GM04503 (cell line): ENCODE results near the gene FTL.

Experiments
- DNase-seq: peaks from one replicate; pipeline ENCODE4 v3.0.0-alpha.2; 2012; ENCODE audit warnings: low read depth

Gene FTL

GRCh38 chr19:48945817-48946216 is 19.3 kb upstream of the FTL start:
- no peak for DNase-seq

- DNase-seq, result no peak
These were observed 18.4 kb upstream of the FTL start for GRCh38 chr19:48946463-48947257.

- DNase-seq, result no peak
These were observed 17.9 kb upstream of the FTL start for GRCh38 chr19:48947258-48947542.

GRCh38 chr19:48950159-48950558 is 14.9 kb upstream of the FTL start:
- DNase-seq, result no peak

- DNase-seq, result no peak
These were observed 14.1 kb upstream of the FTL start for GRCh38 chr19:48950830-48951519.

- DNase-seq, result no peak
These were observed 12.0 kb upstream of the FTL start for GRCh38 chr19:48953141-48953540.

GRCh38 chr19:48953990-48954594 is 11.0 kb upstream of the FTL start:
- no peak for DNase-seq

- peak; percentile 55 for DNase-seq
These were observed 10.4 kb upstream of the FTL start, which contains the start of gene BAX for GRCh38 chr19:48954595-48955307. Gene BAX (plus strand): TSS chr19:48954875. CDS start chr19:48954929, 54 bp downstream.

GRCh38 chr19:48955308-48955958 is 9.7 kb upstream of the FTL start:
- no peak for DNase-seq

GRCh38 chr19:48958006-48958405 is 7.1 kb upstream of the FTL start:
- DNase-seq, result no peak

GRCh38 chr19:48959341-48960239 is 5.5 kb upstream of the FTL start:
- no peak for DNase-seq

- no peak for DNase-seq
These were observed 4.0 kb upstream of the FTL start for GRCh38 chr19:48961051-48961649.

GRCh38 chr19:48961673-48962028 is 3.5 kb upstream of the FTL start:
- no peak for DNase-seq

- no peak for DNase-seq
These were observed 2.9 kb upstream of the FTL start for GRCh38 chr19:48962029-48962848.

GRCh38 chr19:48962849-48963165 is 2.3 kb upstream of the FTL start:
- no peak for DNase-seq

GRCh38 chr19:48963371-48964204 is 1.5 kb upstream of the FTL start:
- no peak for DNase-seq

GRCh38 chr19:48964205-48965039 is 687 bp upstream of the FTL start:
- no peak for DNase-seq
